Ishikawa (cell line): ENCODE results near the gene FAM76B.

Experiments
- CEBPB ChIP-seq: IDR thresholded peaks from 2 replicates; pipeline ENCODE4 v1.6.1; 2012
- CREB1 ChIP-seq: IDR thresholded peaks from 2 replicates; pipeline ENCODE4 v1.6.1; 2012; ENCODE audit warnings: low read depth
- EGR1 ChIP-seq: IDR thresholded peaks from 2 replicates; pipeline ENCODE4 v1.6.1; 2012
- EP300 ChIP-seq: IDR thresholded peaks from 2 replicates; pipeline ENCODE4 v1.6.1; 2012; ENCODE audit warnings: borderline replicate concordance
- FOXM1 ChIP-seq: IDR thresholded peaks from 2 replicates; pipeline ENCODE4 v1.6.1; 2012; ENCODE audit warnings: low read depth, borderline replicate concordance
- MAX ChIP-seq: IDR thresholded peaks from 2 replicates; pipeline ENCODE4 v1.6.1; 2012
- NFIC ChIP-seq: IDR thresholded peaks from 2 replicates; pipeline ENCODE4 v1.6.1; 2012
- RAD21 ChIP-seq: IDR thresholded peaks from 2 replicates; pipeline ENCODE4 v1.6.1; 2012; ENCODE audit warnings: low read depth
- REST ChIP-seq: IDR thresholded peaks from 2 replicates; pipeline ENCODE4 v1.6.1; 2012; ENCODE audit warnings: low read depth, mild to moderate bottlenecking
- TAF1 ChIP-seq: IDR thresholded peaks from 2 replicates; pipeline ENCODE4 v1.6.1; 2012; ENCODE audit warnings: low read depth, mild to moderate bottlenecking
- TEAD4 ChIP-seq: IDR thresholded peaks from 2 replicates; pipeline ENCODE4 v1.6.1; 2012
- USF1 ChIP-seq: IDR thresholded peaks from 2 replicates; pipeline ENCODE4 v1.6.1; 2012
- YY1 ChIP-seq: IDR thresholded peaks from 2 replicates; pipeline ENCODE4 v1.6.1; 2012; ENCODE audit warnings: low read depth
- ZBTB7A ChIP-seq: IDR thresholded peaks from 2 replicates; pipeline ENCODE4 v1.6.1; 2012; ENCODE audit warnings: low read depth

GRCh38 chr11:95751515-95751914 is 38.1 kb downstream of the FAM76B start:
- TF ChIP-seq EP300: no peak
- no peak for TF ChIP-seq TAF1
- no peak for TF ChIP-seq TEAD4
- TF ChIP-seq CREB1: no peak
- no peak for TF ChIP-seq YY1
- TF ChIP-seq REST: no peak
- TF ChIP-seq MAX: no peak
- TF ChIP-seq FOXM1: no peak
- TF ChIP-seq RAD21: no peak
- no peak for TF ChIP-seq EGR1
- TF ChIP-seq CEBPB: no peak
- TF ChIP-seq USF1: no peak
- TF ChIP-seq ZBTB7A: no peak
- TF ChIP-seq NFIC: no peak
